ENCODE measurements around the gene SORCS1.

GRCh38 chr10:106765928-106766327, 398.6 kb downstream of the SORCS1 start:
- TF ChIP-seq CTCF (conservative IDR thresholded peaks at IDR 0.05 in 1 of 2, IDR thresholded peaks at IDR 0.05 in 1 of 2; ENCODE audit: low read depth in 1 of 2, low read length in 2 of 2) (no peak), EZH2 (IDR thresholded peaks at IDR 0.05; ENCODE audit: low read length, missing control alignments) (no peak)
